Subcutaneous abdominal adipose tissue (tissue), 5 donors: Measurements from ENCODE around the gene PTPN4.

Experiments
- H3K27ac ChIP-seq: one replicate; pipeline ENCODE4 v1.7.0; 2013; ENCODE audit warnings: low read depth, mild to moderate bottlenecking, inconsistent platforms, low read length, moderate library complexity
- H3K27me3 ChIP-seq, 5 donors: one replicate each; pipeline ENCODE4 v1.7.0; 2013; ENCODE audit warnings: low read length in 5 of 5, inconsistent platforms in 1 of 5; ENCODE audit not compliant: control insufficient read depth in 5 of 5, insufficient read depth in 4 of 5
- H3K36me3 ChIP-seq, 5 donors: one replicate each; pipeline ENCODE4 v1.7.0; 2013; ENCODE audit warnings: low read length in 5 of 5; ENCODE audit not compliant: control insufficient read depth in 5 of 5, insufficient read depth in 5 of 5
- H3K4me1 ChIP-seq, 5 donors: one replicate each; pipeline ENCODE4 v1.7.0; 2013; ENCODE audit warnings: low read length in 5 of 5, mild to moderate bottlenecking in 3 of 5, moderate library complexity in 1 of 5; ENCODE audit not compliant: control insufficient read depth in 5 of 5, insufficient read depth in 5 of 5
- H3K4me3 ChIP-seq, 5 donors: one replicate each; pipeline ENCODE4 v1.7.0; 2013; ENCODE audit warnings: low read length in 5 of 5, low read depth in 1 of 5
- H3K9ac ChIP-seq, 5 donors: one replicate each; pipeline ENCODE4 v1.7.0; 2013; ENCODE audit warnings: low read length in 5 of 5, mild to moderate bottlenecking in 4 of 5, moderate library complexity in 3 of 5
- H3K9me3 ChIP-seq, 5 donors: one replicate each; pipeline ENCODE4 v1.7.0; 2013; ENCODE audit warnings: low read length in 5 of 5; ENCODE audit not compliant: control insufficient read depth in 5 of 5
- donor health status: healthy.
- donor health status: healthy.
- donor health status: healthy.
- donor health status: healthy.
- donor health status: healthy.

PTPN4 gene

DNA sequence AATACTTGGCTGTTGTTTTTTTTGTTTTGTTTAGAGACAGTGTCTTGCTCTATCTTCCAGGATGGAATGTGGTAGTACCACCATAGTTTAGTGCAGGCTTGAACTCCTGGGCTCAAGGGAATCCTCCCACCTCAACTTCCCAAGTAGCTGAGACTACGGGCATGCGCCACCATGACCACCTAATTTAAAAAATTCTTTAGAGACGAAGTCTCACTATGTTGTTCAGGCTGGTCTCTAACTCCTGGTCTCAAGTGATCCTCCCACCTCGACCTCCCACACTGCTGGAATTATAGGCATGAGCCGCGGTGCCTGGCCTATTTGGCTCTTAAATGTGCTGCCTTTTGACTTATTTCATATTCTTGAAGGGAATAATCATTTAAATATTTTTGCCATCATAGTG is 60.1 kb downstream of the PTPN4 start:
- no peaks in the 10 kb centered on the region for H3K36me3 ChIP-seq
- no peaks in the 10 kb centered on the region for H3K27me3 ChIP-seq
- H3K27ac ChIP-seq: no peak overlapping the region
- H3K9me3 ChIP-seq: peaks cover 0 to 3% (median 0%) of the 10 kb centered on the region in 5 donors
- no peak overlapping the region for H3K4me3 ChIP-seq
- H3K9ac ChIP-seq: peak overlapping the region in 1 of 5 donors; percentile 38
- H3K4me1 ChIP-seq: peaks cover 0 to 7% (median 4%) of the 10 kb centered on the region in 5 donors

DNA sequence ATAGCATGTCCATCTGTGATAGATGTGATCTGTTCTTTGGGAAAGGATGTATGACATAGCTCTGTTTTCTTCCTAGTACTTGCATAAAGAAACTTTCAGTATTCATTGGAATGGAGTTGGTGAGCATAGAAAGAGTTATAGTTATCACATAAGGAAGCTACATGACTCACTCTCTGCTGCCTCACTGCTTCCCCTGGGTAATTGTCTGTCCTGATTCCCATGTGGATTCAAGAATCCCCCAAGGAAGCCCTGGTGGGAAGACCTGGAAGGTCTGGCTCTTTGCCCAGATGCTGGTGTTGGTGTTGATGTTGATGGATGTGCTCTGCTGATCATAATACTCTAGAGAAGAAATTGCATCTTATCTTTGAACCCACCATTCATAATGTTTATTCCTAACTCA is 60.6 kb downstream of the PTPN4 start:
- Histone ChIP-seq H3K9ac (peak overlapping the region in 1 of 5 donors; percentile 38), H3K4me3 (no peak overlapping the region), H3K27me3 (no peaks in the 10 kb centered on the region), H3K4me1 (peaks cover 0 to 7% (median 4%) of the 10 kb centered on the region in 5 donors), H3K27ac (no peak overlapping the region), H3K9me3 (peaks cover 0 to 3% (median 0%) of the 10 kb centered on the region in 5 donors), H3K36me3 (no peaks in the 10 kb centered on the region)

DNA sequence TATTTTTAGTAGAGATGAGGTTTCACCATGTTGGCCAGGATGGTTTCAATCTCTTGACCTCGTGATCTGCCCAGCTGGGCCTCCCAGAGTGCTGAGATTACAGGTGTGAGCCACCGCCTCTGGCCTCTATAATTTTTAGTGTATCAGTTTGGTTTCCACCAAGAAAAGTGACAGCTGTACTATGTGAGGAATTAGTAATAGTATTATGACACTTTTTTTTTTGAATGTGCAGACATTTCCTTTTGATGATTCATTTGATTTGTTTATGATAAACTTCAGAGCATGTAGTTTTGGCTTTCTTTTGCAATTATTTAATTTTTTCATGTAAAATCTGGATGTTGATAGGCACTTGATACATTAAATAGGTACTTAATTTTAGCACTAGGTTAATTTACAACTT is 61.5 kb downstream of the PTPN4 start:
- Histone ChIP-seq H3K27ac (no peak overlapping the region), H3K4me1 (peaks cover 0 to 7% (median 4%) of the 10 kb centered on the region in 5 donors), H3K9ac (no peak overlapping the region), H3K27me3 (no peaks in the 10 kb centered on the region), H3K9me3 (peaks cover 0 to 3% (median 0%) of the 10 kb centered on the region in 5 donors), H3K36me3 (no peaks in the 10 kb centered on the region), H3K4me3 (no peak overlapping the region)

DNA sequence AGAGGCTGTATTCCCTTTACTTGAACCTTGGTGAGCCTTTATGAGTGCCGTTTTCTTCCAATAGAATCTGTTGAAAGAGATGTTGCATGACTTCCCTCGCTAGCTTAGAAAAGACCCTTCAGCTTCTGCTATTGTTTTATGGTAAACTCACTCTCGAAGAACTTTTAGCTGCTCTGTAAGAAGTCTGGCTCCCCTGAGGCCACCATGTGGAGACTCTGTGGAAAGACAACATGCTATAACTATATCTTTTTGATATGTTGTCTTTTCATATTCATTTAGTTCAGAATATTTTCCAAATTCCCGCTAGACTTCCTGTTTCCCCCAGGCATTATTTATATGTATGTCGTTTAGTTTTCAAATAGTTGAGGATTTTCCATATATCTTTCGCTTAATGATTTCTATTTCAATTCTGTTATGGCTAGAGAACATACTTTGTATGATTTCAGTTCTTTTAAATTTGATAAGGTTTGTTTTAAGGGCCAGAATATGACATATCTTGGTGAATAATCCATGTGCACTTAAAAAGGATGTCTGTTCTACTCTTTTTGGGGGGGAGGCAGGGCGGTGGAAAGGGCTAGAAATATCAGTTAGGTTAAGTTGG is 64.1 kb downstream of the PTPN4 start:
- H3K9ac ChIP-seq: no peak overlapping the region
- H3K4me1 ChIP-seq: peaks cover 0 to 7% (median 4%) of the 10 kb centered on the region in 5 donors
- no peaks in the 10 kb centered on the region for H3K36me3 ChIP-seq
- no peak overlapping the region for H3K4me3 ChIP-seq
- no peak overlapping the region for H3K27ac ChIP-seq
- H3K9me3 ChIP-seq: no peaks in the 10 kb centered on the region
- H3K27me3 ChIP-seq: no peaks in the 10 kb centered on the region

DNA sequence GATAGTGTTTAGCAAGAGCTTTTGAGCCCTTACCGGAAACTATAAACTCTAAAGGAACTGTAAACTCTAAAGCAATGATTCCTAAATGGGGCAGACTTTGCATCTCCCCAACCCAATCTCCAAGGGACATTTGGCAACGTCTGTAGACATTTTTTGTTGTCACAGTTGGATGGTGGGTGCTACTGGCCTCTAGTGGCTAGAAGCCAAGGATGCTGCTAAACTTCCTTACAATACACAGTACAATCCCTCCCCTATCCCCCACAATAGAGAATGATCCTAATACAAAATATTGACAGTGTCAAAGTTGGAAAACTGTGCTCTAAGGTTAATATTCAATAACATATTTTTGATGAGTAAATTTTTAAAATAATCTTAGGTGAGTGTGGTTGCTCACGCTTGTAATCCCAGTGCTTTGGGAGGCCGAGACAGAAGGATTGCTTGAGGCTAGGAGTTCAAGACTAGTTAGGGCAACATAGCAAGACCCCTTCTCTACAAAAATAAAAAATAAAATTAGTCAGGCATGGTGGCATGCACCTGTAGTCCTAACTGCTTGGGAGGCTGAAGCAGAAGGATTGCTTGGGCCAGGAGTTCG is 66.7 kb downstream of the PTPN4 start:
- Histone ChIP-seq H3K27ac (no peak overlapping the region), H3K4me3 (no peak overlapping the region), H3K27me3 (no peaks in the 10 kb centered on the region), H3K36me3 (no peaks in the 10 kb centered on the region), H3K4me1 (no peaks in the 10 kb centered on the region), H3K9ac (no peak overlapping the region), H3K9me3 (peaks cover 0 to 5% (median 0%) of the 10 kb centered on the region in 5 donors)

DNA sequence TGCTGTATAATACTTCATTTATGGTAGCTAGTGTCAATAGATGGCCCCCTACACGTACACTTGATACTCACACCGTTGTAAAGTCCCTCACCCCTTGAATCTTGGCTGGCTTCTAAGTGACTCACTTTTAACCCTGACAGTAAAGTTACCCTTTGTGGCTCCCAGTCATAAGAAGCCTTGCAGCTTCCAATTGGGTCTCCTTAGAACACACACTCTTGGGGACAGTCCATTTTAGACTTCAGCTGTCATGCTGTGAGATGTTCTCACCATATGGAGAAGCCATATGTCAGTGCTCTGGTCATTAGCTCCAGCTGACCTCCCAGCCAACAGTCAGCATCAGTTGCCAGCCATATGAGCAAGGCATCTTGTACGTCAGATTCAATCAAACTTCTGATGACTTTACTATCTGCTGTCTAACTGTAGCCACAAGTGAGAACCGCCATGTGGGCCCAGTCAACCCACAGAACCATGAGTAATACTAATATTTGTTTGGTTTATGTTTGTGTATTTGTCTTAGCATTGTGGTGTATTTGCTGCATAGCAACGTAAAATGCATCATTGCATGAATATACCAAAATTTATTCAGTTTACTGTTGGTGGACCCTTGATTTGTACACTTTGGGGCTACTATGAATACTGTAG is 68.3 kb downstream of the PTPN4 start:
- peaks cover 0 to 5% (median 0%) of the 10 kb centered on the region in 5 donors for H3K9me3 ChIP-seq
- H3K27me3 ChIP-seq: no peaks in the 10 kb centered on the region
- H3K27ac ChIP-seq: no peak overlapping the region
- H3K4me1 ChIP-seq: no peaks in the 10 kb centered on the region
- H3K4me3 ChIP-seq: no peak overlapping the region
- H3K36me3 ChIP-seq: no peaks in the 10 kb centered on the region
- H3K9ac ChIP-seq: no peak overlapping the region

DNA sequence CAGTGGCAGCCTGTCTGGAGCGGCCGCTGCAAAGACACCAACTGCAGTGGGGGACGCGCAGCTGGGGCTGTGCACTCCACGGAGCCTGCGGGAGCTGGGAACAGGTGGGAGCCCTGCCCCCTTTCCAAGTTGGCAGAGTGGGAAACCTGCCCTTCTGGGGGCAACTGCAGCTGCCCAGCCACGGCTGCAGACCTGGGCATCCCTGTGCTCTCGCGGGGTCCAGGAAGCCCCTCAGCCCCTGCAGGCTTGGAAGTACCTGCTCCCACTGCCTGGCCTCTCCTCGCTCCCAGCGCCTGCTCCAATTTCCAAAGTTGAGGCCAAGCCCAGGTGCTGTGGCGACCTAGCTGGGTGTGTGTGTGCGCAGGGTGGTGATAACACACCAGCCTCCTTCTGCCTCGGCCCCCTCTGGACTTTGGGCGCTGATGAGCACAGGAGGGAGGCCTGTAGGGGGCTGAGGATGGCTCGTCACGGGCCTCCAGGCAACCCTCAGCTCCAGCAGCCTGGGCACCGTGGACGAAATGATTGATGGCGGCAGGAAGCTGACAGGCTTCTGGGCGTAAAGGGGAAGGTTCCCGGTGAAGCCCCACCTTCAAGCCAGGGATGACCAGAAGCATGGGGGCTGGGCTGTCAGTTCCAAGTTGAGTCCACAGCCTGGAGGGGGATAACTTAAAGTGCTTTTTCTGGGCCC is 76.9 kb downstream of the PTPN4 start:
- Histone ChIP-seq H3K36me3 (peaks cover 0 to 7% (median 0%) of the 10 kb centered on the region in 5 donors), H3K9me3 (no peaks in the 10 kb centered on the region), H3K9ac (no peak overlapping the region), H3K4me3 (no peak overlapping the region), H3K27me3 (no peaks in the 10 kb centered on the region), H3K4me1 (peaks cover 0 to 10% (median 0%) of the 10 kb centered on the region in 5 donors), H3K27ac (no peak overlapping the region)

DNA sequence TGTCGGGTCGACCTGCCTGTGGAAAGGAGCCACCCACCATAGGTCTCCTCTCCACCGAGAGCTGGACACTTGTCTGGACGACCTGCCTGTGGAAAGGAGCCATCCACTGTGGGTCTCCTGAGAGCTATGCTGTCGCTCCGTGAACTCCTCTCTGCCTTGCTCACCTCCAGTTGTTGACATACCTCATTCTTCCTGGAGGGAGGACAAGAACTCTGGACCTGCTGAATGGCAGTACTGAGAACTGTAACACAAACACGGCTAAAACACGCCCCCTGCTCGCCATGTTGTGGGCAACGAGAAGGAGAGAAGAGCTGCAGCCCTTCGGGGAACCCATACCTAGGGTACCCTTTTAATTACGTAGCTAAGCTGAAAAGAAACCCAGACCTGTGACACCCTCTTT is 77.6 kb downstream of the PTPN4 start:
- Histone ChIP-seq H3K27me3 (no peaks in the 10 kb centered on the region), H3K27ac (no peak overlapping the region), H3K9me3 (no peaks in the 10 kb centered on the region), H3K4me3 (no peak overlapping the region), H3K36me3 (peaks cover 0 to 7% (median 0%) of the 10 kb centered on the region in 5 donors), H3K9ac (no peak overlapping the region), H3K4me1 (peaks cover 0 to 10% (median 0%) of the 10 kb centered on the region in 5 donors)

DNA sequence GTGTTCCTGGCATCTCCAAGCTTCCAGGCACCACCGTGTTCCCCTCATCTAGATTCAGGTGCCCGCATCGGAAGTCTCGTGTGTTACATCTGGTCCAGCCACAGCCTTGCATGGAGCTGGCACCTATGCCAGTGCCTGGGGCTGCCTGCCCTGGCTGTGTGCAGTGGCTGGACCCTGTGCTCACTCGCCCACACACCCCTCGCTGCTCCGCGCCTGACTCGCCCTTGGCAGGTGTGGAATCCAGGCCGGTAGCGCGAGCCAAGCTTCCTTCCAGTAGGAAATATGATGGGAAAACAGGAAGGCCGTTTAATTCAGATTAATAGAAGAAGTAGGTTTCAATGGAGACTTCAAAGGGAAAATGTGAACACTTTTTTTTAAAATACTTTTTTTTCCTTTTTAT is 78.0 kb downstream of the PTPN4 start:
- Histone ChIP-seq H3K36me3 (peaks cover 0 to 7% (median 0%) of the 10 kb centered on the region in 5 donors), H3K4me3 (no peak overlapping the region), H3K27me3 (no peaks in the 10 kb centered on the region), H3K27ac (no peak overlapping the region), H3K4me1 (peaks cover 0 to 10% (median 0%) of the 10 kb centered on the region in 5 donors), H3K9me3 (no peaks in the 10 kb centered on the region), H3K9ac (no peak overlapping the region)

DNA sequence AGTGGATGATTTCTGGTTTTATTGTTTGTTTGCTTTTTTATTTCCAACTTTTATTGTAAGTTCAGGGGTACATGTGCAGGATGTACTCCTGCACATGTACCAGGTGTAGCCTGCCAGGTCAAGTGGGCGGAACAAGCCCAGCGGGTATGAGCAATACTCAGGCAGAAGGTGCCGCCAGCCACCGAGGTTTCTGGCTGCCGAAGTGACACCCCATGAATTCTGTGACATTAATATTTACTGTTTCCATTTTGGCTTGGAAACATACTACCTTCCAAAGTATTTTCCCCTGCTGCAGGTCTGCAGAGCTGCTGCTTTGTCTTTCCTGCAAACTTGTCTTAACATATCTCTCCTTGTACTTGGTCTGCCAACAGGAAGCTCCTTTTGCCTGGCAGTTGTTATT is 78.5 kb downstream of the PTPN4 start:
- Histone ChIP-seq H3K4me1 (peaks cover 0 to 10% (median 0%) of the 10 kb centered on the region in 5 donors), H3K36me3 (peaks cover 0 to 7% (median 0%) of the 10 kb centered on the region in 5 donors), H3K9me3 (no peaks in the 10 kb centered on the region), H3K27me3 (no peaks in the 10 kb centered on the region), H3K9ac (no peak overlapping the region), H3K4me3 (no peak overlapping the region), H3K27ac (no peak overlapping the region)
